Measurements from ENCODE around the gene OSGIN1.
A peak's percentile ranks its signal among the peaks of the same experiment; 100 is the strongest.

Gene OSGIN1

GRCh38 chr16:83966153-83966696, 13.2 kb downstream of the OSGIN1 start:
- intact Hi-C loops (cut with DNase I), result no loop called here
- no peak for DNase-seq

- DNase-seq, result no peak
- intact Hi-C loops (cut with DNase I), result no loop called here
Measured at GRCh38 chr16:83967091-83967490, 14.1 kb downstream of the OSGIN1 start.

GRCh38 chr16:83967838-83968305, 14.8 kb downstream of the OSGIN1 start, which contains the start of gene NECAB2:
Gene NECAB2, plus strand, starts transcription at chr16:83968244. Its CDS starts 405 bp downstream, at chr16:83968649.
- intact Hi-C loops (cut with DNase I), result no loop called here
- DNase-seq, result peak in 31 of 42 donors; percentile 39 to 82 (median 64)

DNA sequence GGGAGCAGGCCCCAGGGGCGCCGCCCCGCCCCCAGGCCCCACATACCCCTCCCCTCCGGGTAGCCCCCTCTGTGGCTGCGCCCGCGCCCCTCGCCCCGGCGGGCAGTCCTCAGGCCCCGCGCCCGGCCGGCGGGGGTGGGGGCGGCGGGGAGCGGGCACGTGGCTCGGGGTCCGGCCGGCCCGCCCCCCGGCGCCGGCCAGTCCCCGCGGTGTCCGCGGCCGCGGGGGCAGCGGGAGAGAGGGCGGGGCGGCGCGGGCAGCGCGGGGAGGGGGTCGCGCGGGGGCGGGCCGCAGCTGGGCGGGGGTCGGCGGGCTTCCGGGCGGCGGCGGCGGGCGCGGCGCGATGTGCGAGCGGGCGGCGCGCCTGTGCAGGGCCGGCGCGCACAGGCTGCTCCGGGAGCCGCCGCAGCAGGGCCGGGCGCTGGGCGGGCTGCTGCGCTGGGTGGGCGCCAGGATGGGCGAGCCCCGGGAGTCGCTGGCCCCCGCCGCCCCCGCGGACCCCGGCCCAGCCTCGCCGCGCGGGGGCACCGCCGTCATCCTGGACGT, 15.3 kb downstream of the OSGIN1 start:
- intact Hi-C loops (cut with DNase I), result no loop called here
- DNase-seq, result no peak

DNA sequence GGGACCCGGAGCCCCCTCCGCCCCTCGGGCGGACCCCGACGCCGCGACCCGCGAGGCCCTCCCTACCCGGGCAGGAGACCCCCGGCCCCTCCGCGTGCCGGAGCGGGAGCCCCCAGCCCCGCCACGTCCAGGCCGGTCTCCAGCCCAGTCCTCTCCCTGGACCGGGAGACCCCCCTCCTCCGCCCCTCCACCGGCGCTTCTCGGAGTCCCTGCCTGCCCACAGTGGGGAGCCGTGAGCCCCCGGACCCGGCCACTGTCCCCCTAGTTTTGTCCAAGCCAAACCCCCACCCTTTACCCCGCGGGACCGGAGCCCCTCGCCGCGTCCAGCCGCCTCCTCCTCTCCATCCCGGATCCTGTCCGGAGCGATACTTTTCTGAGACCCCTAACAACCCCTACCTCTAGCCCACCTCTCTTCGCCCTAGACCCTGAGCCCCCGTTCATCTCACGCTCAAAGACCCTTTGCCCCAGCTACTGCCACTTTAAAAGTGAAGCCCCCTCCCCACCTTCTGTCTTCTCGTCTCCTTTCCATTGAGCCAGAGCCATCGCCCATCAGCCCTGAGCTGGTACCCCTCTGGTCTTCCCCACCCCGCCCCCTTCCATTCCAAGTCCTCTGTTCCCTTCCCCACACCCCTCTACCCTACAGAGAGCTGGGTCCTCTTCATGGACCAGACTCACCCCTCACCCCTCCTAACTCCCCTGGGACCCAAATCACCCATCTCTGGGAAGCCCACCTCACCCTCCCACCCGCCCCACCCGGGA, 16.0 kb downstream of the OSGIN1 start:
- DNase-seq, result no peak
- intact Hi-C loops (cut with DNase I), result no loop called here

- DNase-seq, result peak in 31 of 42 donors; percentile 38 to 84 (median 61)
- intact Hi-C loops (cut with DNase I), result loop anchor here (10.0 kb wide), 1 partner anchor 515 kb away; no protein-coding TSS in a partner anchor
Measured at GRCh38 chr16:83969771-83970429, 16.9 kb downstream of the OSGIN1 start.

DNA sequence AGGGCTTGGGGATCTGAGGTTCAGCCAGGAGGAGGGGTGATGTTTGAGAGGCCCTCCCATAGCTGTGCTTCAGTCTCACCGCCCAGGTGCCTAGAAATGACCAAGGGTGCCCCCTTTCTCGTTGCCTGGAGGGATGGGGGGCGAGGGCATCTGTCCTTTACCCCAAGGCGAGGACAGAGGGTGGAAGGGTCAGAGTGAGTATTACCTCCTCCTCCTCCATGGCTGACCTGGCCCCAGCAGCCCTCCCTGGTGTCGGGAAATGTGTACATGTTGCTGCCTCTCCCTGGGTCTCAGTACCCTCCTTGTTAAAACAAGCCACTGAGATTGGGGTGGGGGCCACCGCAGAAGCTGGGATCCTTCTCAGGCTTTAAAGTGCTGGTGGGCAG, 17.4 kb downstream of the OSGIN1 start:
- no peak for DNase-seq
- intact Hi-C loops (cut with DNase I), result loop anchor here (10.0 kb wide), 1 partner anchor 514 kb away; no protein-coding TSS in a partner anchor

- intact Hi-C loops (cut with DNase I), result loop anchor here (10.0 kb wide), 1 partner anchor 513 kb away; no protein-coding TSS in a partner anchor
- peak in 11 of 42 donors; percentile 34 to 76 (median 52) for DNase-seq
Measured at GRCh38 chr16:83971165-83972130, 18.4 kb downstream of the OSGIN1 start.

DNA sequence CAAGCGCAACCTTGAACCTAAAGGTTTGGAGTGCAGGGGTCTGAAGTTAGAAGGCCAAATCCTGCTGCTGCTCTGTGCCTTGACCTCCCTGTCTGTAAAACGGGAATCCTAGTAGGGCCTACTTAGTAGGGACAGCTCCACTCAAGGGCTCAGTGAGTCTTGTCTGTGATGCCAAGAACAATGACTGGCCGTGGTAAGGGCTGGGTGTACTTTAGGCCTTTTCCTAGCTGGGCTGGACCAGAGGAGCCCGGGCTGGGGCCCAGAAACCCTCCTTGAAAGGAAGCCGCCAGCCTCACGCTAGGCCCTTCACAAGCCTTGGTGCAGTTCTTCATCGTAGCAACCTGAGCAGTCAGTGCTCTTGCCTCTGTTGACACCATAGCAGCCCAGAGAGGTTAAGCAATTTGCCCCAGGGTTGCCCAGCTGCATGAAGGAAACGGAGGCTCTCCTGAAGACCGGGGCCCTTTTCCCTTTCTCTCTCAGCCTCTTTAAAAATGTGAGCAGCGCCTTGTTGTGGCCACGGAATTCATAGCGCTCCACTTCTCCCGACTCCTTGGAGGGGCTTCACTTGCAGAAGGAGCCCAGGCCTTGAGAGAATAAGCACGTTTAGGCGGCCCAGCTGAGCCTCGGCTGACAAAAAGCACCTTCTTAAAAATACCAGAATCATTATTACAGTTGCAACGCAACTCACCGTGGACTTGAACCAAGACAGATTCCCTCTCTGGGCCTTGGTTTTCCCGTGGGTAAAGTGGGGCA, 19.4 kb downstream of the OSGIN1 start:
- no peak for DNase-seq
- intact Hi-C loops (cut with DNase I), result loop anchor here (10.0 kb wide), 1 partner anchor 512 kb away; no protein-coding TSS in a partner anchor

- intact Hi-C loops (cut with DNase I), result loop anchor here (10.0 kb wide), 1 partner anchor 512 kb away; no protein-coding TSS in a partner anchor
- DNase-seq, result no peak
Measured at GRCh38 chr16:83973077-83973476, 20.0 kb downstream of the OSGIN1 start.

- no peak for DNase-seq
- intact Hi-C loops (cut with DNase I), result loop anchor here (10.0 kb wide), 1 partner anchor 511 kb away; no protein-coding TSS in a partner anchor
Measured at GRCh38 chr16:83973581-83974385, 20.7 kb downstream of the OSGIN1 start.

GRCh38 chr16:83974475-83974874, 21.4 kb downstream of the OSGIN1 start:
- intact Hi-C loops (cut with DNase I), result loop anchor here (10.0 kb wide), 1 partner anchor 510 kb away; no protein-coding TSS in a partner anchor

GRCh38 chr16:83975590-83976260, 22.7 kb downstream of the OSGIN1 start:
- no peak for DNase-seq
- intact Hi-C loops (cut with DNase I), result loop anchor here (10.0 kb wide), 1 partner anchor 509 kb away; no protein-coding TSS in a partner anchor

More at GRCh38 chr16:83974475-83974874, 21.4 kb downstream of the OSGIN1 start:
- peak in 26 of 42 donors; percentile 23 to 79 (median 67) for DNase-seq

GRCh38 chr16:83977056-83977815, 24.2 kb downstream of the OSGIN1 start:
- DNase-seq, result no peak
- intact Hi-C loops (cut with DNase I), result loop anchor here (10.0 kb wide), 1 partner anchor 508 kb away; no protein-coding TSS in a partner anchor

DNA sequence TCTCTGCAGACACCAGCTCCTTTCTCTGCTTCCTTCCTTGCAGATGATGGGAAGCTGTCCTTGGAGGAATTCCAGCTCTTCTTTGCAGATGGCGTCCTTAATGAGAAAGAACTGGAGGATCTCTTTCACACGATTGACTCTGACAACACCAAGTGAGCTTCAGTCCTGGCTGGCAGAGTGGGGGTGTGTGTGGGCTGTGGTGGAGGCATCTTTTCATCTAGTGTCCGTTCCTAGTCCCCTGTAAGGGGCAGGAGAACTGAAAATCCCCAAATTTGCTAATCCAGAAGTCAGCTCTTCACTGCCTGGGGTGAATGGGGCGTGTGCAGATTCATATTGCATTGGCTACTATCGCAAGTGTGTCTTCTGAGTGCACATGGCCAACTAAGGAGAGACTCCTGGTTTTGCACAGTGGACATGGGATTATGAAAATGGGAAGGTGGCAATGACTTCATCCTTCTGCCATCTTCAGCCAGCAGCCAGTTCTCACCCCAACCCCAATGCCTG, 25.4 kb downstream of the OSGIN1 start:
- no peak for DNase-seq
- intact Hi-C loops (cut with DNase I), result loop anchor here (10.0 kb wide), 1 partner anchor 506 kb away; no protein-coding TSS in a partner anchor

Data from head of caudate nucleus (tissue), 42 donors.